ENCODE measurements around the gene NUDT16L1. TPM values are rescaled to one million over a fixed set of nuclear protein-coding genes. Genes with fewer than 3 reads are reported as not detected.

Gene NUDT16L1
- total RNA-seq, 1 donor: 28.5 TPM

DNA sequence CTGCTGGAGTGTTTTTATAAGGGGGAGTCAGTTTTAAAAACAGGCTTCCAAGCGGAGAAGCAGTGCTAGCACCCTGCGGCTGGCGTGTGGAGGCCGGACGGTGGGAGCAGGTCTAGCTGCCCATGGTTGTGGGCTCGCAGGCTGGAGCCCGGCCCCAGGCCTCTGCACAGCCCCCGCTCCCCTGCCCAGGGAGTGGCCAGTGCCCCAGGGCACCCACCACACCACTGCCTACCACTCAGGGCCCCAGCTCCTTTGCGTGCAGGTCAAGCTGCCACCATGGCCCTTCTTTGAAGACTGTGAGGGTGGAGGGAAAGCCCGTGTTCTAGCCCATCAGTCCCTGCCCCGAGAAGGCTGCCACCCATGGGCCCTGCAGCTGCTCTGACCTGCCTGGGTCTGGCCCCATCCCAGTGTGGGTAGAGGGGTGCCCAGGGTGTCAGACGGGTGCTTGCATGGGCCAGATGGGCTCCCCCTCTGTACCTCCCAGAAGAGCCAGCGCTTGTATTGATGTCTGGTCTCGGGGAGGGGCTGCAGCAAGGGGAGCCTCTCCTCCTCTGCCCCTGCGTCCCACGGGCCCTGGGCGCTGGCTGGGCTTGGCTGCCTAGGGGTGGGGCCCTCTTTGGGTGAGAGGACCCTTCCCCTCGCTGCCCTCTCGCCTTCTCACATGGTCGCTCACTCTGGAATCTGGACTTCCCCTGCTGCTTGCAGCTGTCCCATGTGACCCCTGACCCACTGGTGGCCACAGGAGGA, 1.5 kb upstream of the NUDT16L1 start:
- H3K4me3 ChIP-seq (ENCODE audit: low read depth, low read length): no peak overlapping the region
- no peak for DNase-seq (ENCODE audit: low read depth)
- no peak for TF ChIP-seq CTCF (IDR thresholded peaks at IDR 0.05; ENCODE audit: insufficient read depth, low read depth, low read length)

- peak overlapping the region; percentile 71 for H3K4me3 ChIP-seq (ENCODE audit: low read depth, low read length)
- TF ChIP-seq CTCF (IDR thresholded peaks at IDR 0.05; ENCODE audit: insufficient read depth, low read depth, low read length): no peak
- DNase-seq (ENCODE audit: low read depth): no peak
These were observed 684 bp upstream of the NUDT16L1 start for GRCh38 chr16:4692460-4693295.

- H3K4me3 ChIP-seq (ENCODE audit: low read depth, low read length): peak overlapping the region; percentile 89
- TF ChIP-seq CTCF (IDR thresholded peaks at IDR 0.05; ENCODE audit: insufficient read depth, low read depth, low read length): no peak
- peak; percentile 84 for DNase-seq (ENCODE audit: low read depth)
These were observed 737 bp downstream of the NUDT16L1 start for GRCh38 chr16:4693956-4694641.

GRCh38 chr16:4694642-4695451, 1.5 kb downstream of the NUDT16L1 start:
- H3K4me3 ChIP-seq (ENCODE audit: low read depth, low read length): peak overlapping the region; percentile 89
- DNase-seq (ENCODE audit: low read depth): no peak
- TF ChIP-seq CTCF (IDR thresholded peaks at IDR 0.05; ENCODE audit: insufficient read depth, low read depth, low read length): no peak

DNA sequence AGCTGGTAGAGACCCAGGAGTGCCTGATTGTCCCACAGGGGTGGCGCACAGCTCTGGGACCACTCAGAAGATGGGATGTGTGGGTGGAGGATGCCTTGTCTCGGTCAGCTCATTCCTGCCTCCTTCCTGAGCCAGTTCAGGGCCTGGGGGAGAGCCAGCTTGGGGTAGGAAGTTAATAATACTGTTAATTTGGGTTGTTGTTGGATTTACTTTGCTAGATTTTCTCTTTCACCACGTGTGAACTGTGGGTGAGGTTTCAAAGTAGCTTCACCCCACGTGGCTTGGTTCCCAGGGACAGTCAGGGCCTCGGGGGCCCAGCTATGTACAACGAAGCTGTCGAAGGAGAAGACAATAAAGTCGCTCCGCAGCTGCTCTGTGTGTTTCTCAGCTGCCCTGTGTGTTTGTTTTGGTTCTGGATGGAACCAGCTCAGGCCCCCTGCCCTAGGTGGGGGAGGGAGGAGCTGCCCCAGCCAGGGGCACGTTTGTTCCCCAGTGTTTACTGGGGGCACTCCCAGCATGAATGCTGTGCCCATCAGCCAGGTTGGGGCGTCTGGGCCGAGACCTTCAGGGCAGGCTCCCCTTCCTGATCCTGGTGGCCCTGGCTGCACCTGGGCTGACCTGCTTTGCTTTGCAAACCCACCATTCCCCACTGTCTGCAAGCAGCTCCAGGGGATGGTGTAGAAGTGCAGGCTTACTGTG, 2.3 kb downstream of the NUDT16L1 start:
- no peak for DNase-seq (ENCODE audit: low read depth)
- H3K4me3 ChIP-seq (ENCODE audit: low read depth, low read length): no peak overlapping the region
- TF ChIP-seq CTCF (IDR thresholded peaks at IDR 0.05; ENCODE audit: insufficient read depth, low read depth, low read length): no peak

All from fibroblast of villous mesenchyme (primary cell).